ENCODE data around the gene CDCP1.

Gene CDCP1

DNA sequence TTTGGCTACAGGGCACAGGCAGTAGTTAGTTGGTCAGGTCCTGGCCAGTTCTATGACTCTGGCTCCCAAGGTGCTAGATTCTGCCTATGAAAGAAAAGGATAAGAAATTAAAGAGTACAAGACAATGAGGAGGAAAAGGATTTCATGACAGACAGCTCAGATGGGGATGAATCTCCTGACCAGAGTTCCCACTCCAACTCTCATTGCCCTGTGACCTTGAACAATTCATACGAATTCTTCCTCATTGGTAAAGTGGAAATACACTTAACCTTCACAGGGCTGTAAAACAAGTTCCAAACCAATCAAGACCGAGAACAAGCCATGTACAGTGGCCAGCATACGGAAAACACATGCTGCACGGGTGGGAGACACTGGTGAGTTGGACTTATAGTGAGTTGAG, 96.4 kb downstream of the CDCP1 start:
- no peak for DNase-seq

DNA sequence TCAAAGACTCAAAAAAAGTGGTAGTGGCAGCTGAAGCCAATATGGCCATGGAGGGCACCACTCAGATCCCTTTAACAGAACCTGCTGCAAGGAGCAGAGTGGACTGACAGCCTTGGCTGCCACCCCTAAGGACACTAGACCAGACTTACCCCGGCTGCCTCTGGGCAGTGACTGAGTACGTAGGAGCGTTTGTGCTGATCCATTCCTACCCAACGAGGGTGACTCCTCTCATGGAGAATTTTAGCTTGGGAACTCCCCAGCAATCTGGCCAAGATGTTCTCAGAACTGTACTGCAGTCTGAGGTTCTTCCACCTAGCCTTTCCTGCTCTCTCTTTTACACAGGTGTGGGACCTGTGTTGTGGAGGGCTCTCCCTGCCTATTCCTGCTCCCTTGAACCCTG, 97.9 kb downstream of the CDCP1 start:
- DNase-seq, result no peak

GRCh38 chr3:45043728-45044299, 102.4 kb downstream of the CDCP1 start:
- no peak for DNase-seq

DNA sequence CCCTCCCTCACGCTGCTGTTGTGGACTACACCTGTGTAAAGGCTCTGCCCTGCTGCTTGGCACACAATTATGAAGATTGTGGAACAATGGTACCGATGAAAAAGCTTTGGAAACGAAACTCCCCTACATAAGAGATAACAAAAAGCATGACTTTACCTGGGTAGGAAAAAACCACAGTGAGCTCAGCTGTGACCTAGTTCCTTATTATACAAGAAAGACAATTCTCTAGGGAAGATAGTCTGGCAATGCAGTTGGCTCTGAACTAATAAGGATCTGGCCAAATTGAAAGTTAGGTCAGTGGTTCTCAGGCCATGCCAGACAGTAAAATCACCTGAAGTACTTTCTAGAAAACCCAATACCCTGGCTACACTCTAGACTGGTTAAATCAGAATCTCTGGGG, 104.0 kb downstream of the CDCP1 start:
- DNase-seq, result no peak

DNA sequence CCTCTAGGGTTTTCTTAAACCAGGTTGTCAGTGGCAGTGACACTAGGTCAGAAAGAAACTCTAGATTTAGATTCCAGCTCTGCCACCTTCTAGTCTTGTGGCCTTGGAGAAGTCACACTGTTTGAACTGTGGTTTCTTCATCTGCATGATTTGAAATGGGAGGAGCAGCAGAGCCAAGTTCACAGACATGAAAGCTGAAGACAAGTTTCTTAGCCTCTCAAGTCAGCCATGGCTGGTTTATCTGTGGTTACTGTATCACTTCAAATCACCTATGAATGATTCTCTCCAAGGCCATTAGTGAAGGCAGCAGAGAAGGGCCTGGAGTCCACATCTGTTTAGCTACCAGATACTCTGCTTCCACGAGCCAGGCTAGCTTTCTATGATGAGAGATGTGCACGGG, 104.5 kb downstream of the CDCP1 start:
- no peak for DNase-seq

- DNase-seq, result no peak
Measured at GRCh38 chr3:45037720-45038455, 108.3 kb downstream of the CDCP1 start.

DNA sequence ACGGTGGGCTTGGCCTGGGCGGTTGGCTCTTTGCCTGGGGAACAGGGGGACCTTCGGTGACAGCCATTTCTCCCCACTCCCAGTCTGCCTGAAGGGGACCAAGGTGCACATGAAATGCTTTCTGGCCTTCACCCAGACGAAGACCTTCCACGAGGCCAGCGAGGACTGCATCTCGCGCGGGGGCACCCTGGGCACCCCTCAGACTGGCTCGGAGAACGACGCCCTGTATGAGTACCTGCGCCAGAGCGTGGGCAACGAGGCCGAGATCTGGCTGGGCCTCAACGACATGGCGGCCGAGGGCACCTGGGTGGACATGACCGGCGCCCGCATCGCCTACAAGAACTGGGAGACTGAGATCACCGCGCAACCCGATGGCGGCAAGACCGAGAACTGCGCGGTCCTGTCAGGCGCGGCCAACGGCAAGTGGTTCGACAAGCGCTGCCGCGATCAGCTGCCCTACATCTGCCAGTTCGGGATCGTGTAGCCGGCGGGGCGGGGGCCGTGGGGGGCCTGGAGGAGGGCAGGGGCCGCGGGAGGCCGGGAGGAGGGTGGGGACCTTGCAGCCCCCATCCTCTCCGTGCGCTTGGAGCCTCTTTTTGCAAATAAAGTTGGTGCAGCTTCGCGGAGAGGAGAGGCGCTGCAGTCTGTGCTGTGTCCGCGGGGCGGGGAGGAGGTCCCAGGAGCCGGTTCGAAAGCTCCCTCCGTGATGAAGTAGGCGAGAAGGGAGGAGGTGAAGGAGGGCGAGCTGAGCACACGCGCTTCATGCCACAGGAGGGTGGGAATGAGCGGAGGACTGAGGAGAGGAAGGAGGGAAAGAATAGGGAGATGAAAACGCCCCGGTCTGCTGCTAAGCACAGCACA, 110.5 kb downstream of the CDCP1 start:
- DNase-seq, result no peak

DNA sequence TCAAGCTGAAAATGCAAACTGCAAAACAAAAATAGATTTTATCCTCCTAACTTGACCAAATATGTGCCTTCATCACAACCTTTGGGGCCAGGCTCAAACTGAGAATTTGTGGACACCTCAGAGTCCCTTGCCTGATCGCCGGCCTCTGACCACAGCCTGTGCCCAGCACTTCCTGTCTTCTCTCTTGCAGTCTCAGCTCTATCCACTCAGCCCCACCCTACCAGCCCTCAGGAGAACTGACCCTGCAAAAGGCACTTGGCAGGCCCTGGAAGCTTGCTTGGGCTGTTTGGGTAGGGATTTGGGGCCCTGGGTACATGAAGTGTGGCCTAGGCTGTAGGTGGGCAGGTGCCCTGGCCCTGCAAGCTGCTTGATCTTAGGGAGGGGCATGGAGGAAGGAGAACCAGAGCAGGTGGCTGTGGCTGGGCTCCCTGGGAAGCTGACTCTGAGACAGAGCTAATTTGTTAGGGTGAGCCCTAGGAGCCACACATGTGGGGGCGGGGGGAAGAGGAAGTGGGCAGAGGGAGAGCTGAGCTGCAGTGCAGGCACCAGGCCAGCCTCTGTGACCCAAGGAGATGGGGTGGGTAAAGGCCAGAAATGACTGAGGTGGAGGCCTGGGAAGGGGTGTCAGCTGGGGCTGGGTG, 111.4 kb downstream of the CDCP1 start:
- no peak for DNase-seq

DNA sequence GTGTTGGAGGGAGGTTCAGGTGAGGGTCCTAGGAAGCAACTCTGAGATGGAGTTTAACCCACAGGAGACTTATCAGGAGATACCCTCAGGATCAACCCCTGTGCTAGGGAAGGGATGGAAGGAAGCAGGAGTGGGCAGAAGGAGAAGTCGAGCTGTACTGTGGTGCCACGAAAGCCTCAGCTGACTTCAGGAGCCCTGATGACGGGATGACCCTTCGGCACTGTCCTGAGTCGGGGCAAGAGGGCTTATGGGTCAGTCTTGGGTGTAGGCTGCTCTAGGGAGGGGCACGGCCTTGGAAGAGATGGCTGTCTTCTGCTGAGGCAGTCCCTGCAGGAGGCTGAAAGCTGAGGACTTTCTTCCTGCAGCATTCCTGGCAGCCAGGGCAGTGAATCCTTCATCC, 112.4 kb downstream of the CDCP1 start:
- no peak for DNase-seq

All from cortex of kidney (tissue), 1 donor.